Measurements from ENCODE around the gene UPF3A.
"Not testable (repeated sequence)": the region's sequence is repeated elsewhere in the genome, so short reads cannot be mapped to it uniquely, and the experiment has no call there.

GRCh38 chr13:114347256-114347655 lies 65.9 kb downstream of the UPF3A start:
- TF ChIP-seq, protein P1, sequence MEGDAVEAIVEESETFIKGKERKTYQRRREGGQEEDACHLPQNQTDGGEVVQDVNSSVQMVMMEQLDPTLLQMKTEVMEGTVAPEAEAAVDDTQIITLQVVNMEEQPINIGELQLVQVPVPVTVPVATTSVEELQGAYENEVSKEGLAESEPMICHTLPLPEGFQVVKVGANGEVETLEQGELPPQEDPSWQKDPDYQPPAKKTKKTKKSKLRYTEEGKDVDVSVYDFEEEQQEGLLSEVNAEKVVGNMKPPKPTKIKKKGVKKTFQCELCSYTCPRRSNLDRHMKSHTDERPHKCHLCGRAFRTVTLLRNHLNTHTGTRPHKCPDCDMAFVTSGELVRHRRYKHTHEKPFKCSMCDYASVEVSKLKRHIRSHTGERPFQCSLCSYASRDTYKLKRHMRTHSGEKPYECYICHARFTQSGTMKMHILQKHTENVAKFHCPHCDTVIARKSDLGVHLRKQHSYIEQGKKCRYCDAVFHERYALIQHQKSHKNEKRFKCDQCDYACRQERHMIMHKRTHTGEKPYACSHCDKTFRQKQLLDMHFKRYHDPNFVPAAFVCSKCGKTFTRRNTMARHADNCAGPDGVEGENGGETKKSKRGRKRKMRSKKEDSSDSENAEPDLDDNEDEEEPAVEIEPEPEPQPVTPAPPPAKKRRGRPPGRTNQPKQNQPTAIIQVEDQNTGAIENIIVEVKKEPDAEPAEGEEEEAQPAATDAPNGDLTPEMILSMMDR (IDR thresholded peaks at IDR 0.05 in 8 of 11, conservative IDR thresholded peaks at IDR 0.05 in 3 of 11), result not testable (repeated sequence)
- not testable (repeated sequence) for TF ChIP-seq POLR2AphosphoS5 (IDR thresholded peaks at IDR 0.05)
